ENCODE results near the gene WDR7. TPM values are rescaled to one million over a fixed set of nuclear protein-coding genes. Genes with fewer than 3 reads are reported as not detected.

The WDR7 gene
- total RNA-seq, 2 experiments from 2014 or later: 28.8 to 30.5 TPM

- intact Hi-C loops (cut with DNase I, micrococcal nuclease): no loop called here
- no peaks in the 10 kb centered on the region for H3K9me3 ChIP-seq (ENCODE audit: control insufficient read depth in 1 of 2, insufficient read depth in 1 of 2, low read length in 2 of 2)
- H3K4me1 Mint-ChIP-seq (ENCODE audit: low read depth): no peaks in the 10 kb centered on the region
- H3K27ac ChIP-seq (ENCODE audit: low read depth in 1 of 2, low read length in 2 of 2): no peak overlapping the region
- no peak for DNase-seq
- ChIA-PET CTCF (no interaction called here), POLR2A (no interaction called here)
- H3K36me3 ChIP-seq (ENCODE audit: insufficient read depth, low read length): peaks cover 3% of the 10 kb centered on the region
- H3K27ac Mint-ChIP-seq: no peak overlapping the region
- no peaks in the 10 kb centered on the region for H3K27me3 ChIP-seq (ENCODE audit: control insufficient read depth in 1 of 2, insufficient read depth in 2 of 2, low read length in 2 of 2)
- no peaks in the 10 kb centered on the region for H3K9me3 Mint-ChIP-seq
- ATAC-seq (ENCODE audit: poor library complexity): no peak
- H3K4me1 ChIP-seq (ENCODE audit: insufficient read depth, low read length): no peaks in the 10 kb centered on the region
- H3K27me3 Mint-ChIP-seq: no peaks in the 10 kb centered on the region
- no peak for TF ChIP-seq CTCF (IDR thresholded peaks at IDR 0.05)
- peaks cover 35% of the 10 kb centered on the region for H3K36me3 Mint-ChIP-seq (ENCODE audit: low read depth)
- no peak overlapping the region for H3K4me3 ChIP-seq (ENCODE audit: low read length)
- no peak overlapping the region for H3K4me3 Mint-ChIP-seq
These were observed 296.1 kb downstream of the WDR7 start for GRCh38 chr18:56947236-56947635.

- Histone ChIP-seq H3K27me3 (ENCODE audit: control insufficient read depth in 1 of 2, insufficient read depth in 2 of 2, low read length in 2 of 2) (no peaks in the 10 kb centered on the region), H3K9me3 (ENCODE audit: control insufficient read depth in 1 of 2, insufficient read depth in 1 of 2, low read length in 2 of 2) (no peaks in the 10 kb centered on the region), H3K36me3 (ENCODE audit: insufficient read depth, low read length) (no peaks in the 10 kb centered on the region), H3K27ac (ENCODE audit: low read depth in 1 of 2, low read length in 2 of 2) (no peak overlapping the region), H3K4me3 (ENCODE audit: low read length) (no peak overlapping the region), H3K4me1 (ENCODE audit: insufficient read depth, low read length) (no peaks in the 10 kb centered on the region)
- ATAC-seq (ENCODE audit: poor library complexity) (no peak), DNase-seq (no peak)
- no peaks in the 10 kb centered on the region for H3K4me1 Mint-ChIP-seq (ENCODE audit: low read depth)
- CTCF ChIA-PET: interaction anchor here (1.4 kb wide), 1 partner anchor 33 kb away, joined by 3 read pairs; no protein-coding TSS in a partner anchor
- H3K36me3 Mint-ChIP-seq (ENCODE audit: low read depth): peaks cover 28% of the 10 kb centered on the region
- TF ChIP-seq CTCF (IDR thresholded peaks at IDR 0.05): no peak
- POLR2A ChIA-PET: no interaction called here
- H3K9me3 Mint-ChIP-seq: no peaks in the 10 kb centered on the region
- no peaks in the 10 kb centered on the region for H3K27me3 Mint-ChIP-seq
- no peak overlapping the region for H3K27ac Mint-ChIP-seq
- intact Hi-C loops (cut with DNase I, micrococcal nuclease): no loop called here
- no peak overlapping the region for H3K4me3 Mint-ChIP-seq
These were observed 300.9 kb downstream of the WDR7 start for GRCh38 chr18:56952026-56952425.

GRCh38 chr18:56953428-56954198 is 302.5 kb downstream of the WDR7 start:
- Mint-ChIP-seq H3K9me3 (no peaks in the 10 kb centered on the region), H3K4me1 (ENCODE audit: low read depth) (no peaks in the 10 kb centered on the region), H3K27me3 (no peaks in the 10 kb centered on the region), H3K27ac (no peak overlapping the region), H3K4me3 (no peak overlapping the region), H3K36me3 (ENCODE audit: low read depth) (peaks cover 25% of the 10 kb centered on the region)
- DNase-seq: no peak
- no peaks in the 10 kb centered on the region for H3K9me3 ChIP-seq (ENCODE audit: control insufficient read depth in 1 of 2, insufficient read depth in 1 of 2, low read length in 2 of 2)
- H3K27ac ChIP-seq (ENCODE audit: low read depth in 1 of 2, low read length in 2 of 2): no peak overlapping the region
- ChIA-PET CTCF (interaction anchor here (0.6 to 1.5 kb wide), 2 partner anchors 8 to 563 kb away, joined by 4 read pairs; no protein-coding TSS in a partner anchor), POLR2A (no interaction called here)
- no peaks in the 10 kb centered on the region for H3K36me3 ChIP-seq (ENCODE audit: insufficient read depth, low read length)
- no peak for ATAC-seq (ENCODE audit: poor library complexity)
- H3K4me1 ChIP-seq (ENCODE audit: insufficient read depth, low read length): no peaks in the 10 kb centered on the region
- no peak for TF ChIP-seq CTCF (IDR thresholded peaks at IDR 0.05)
- intact Hi-C loops (cut with DNase I, micrococcal nuclease): no loop called here
- H3K27me3 ChIP-seq (ENCODE audit: control insufficient read depth in 1 of 2, insufficient read depth in 2 of 2, low read length in 2 of 2): no peaks in the 10 kb centered on the region
- no peak overlapping the region for H3K4me3 ChIP-seq (ENCODE audit: low read length)
